IPS-NIHi11 (cell line): Measurements from ENCODE around the gene UTP11.

ENCODE experiments used
- DNase-seq: peaks from one replicate; pipeline ENCODE4 v3.0.0; 2012; ENCODE audit warnings: mixed read lengths, low spot score

UTP11 gene

GRCh38 chr1:38071312-38072256 is 59.0 kb downstream of the UTP11 start:
- DNase-seq, result peak; percentile 65

- no peak for DNase-seq
Observed at GRCh38 chr1:38072858-38073257, 60.3 kb downstream of the UTP11 start.

- no peak for DNase-seq
Observed at GRCh38 chr1:38073534-38074301, 61.2 kb downstream of the UTP11 start.

GRCh38 chr1:38074302-38074677 is 61.8 kb downstream of the UTP11 start:
- no peak for DNase-seq
